Superior temporal gyrus (tissue), 1 donor: ENCODE measurements around the gene TEC.
"Not testable (repeated sequence)": the region's sequence is repeated elsewhere in the genome, so short reads cannot be mapped to it uniquely, and the experiment has no call there.

Experiments
- DNase-seq: peaks from one replicate; pipeline ENCODE4 v3.0.0-alpha.2; 2016; ENCODE audit errors: extremely low spot score

The TEC gene

GRCh38 chr4:48242511-48243195 lies 27.0 kb downstream of the TEC start:
- no peak for DNase-seq

GRCh38 chr4:48241731-48242130 lies 27.9 kb downstream of the TEC start:
- DNase-seq: no peak

GRCh38 chr4:48237996-48238645 lies 31.5 kb downstream of the TEC start:
- DNase-seq: no peak

- DNase-seq: no peak
Measured at GRCh38 chr4:48235050-48235449, 34.6 kb downstream of the TEC start.

GRCh38 chr4:48234575-48234974 lies 35.1 kb downstream of the TEC start:
- no peak for DNase-seq

GRCh38 chr4:48228949-48229348 lies 40.7 kb downstream of the TEC start:
- DNase-seq: no peak

GRCh38 chr4:48227662-48228061 lies 42.0 kb downstream of the TEC start:
- no peak for DNase-seq

- DNase-seq: no peak
Measured at GRCh38 chr4:48226199-48226598, 43.4 kb downstream of the TEC start.

GRCh38 chr4:48225368-48226141 lies 44.1 kb downstream of the TEC start:
- DNase-seq: no peak

- DNase-seq: no peak
Measured at GRCh38 chr4:48224606-48225005, 45.0 kb downstream of the TEC start.

- no peak for DNase-seq
Measured at GRCh38 chr4:48223633-48224295, 45.9 kb downstream of the TEC start.

- no peak for DNase-seq
Measured at GRCh38 chr4:48222491-48222890, 47.1 kb downstream of the TEC start.

- DNase-seq: not testable (repeated sequence)
Measured at GRCh38 chr4:48219430-48219829, 50.2 kb downstream of the TEC start.

- DNase-seq: no peak
Measured at GRCh38 chr4:48216563-48216962, 53.1 kb downstream of the TEC start.

- no peak for DNase-seq
Measured at GRCh38 chr4:48215977-48216376, 53.7 kb downstream of the TEC start.

GRCh38 chr4:48212165-48212564 lies 57.5 kb downstream of the TEC start:
- DNase-seq: no peak

GRCh38 chr4:48210966-48211328 lies 58.7 kb downstream of the TEC start:
- no peak for DNase-seq

- no peak for DNase-seq
Measured at GRCh38 chr4:48205626-48206025, 64.0 kb downstream of the TEC start.

GRCh38 chr4:48205107-48205506 lies 64.5 kb downstream of the TEC start:
- DNase-seq: no peak

GRCh38 chr4:48203819-48204218 lies 65.8 kb downstream of the TEC start:
- DNase-seq: no peak

- DNase-seq: no peak
Measured at GRCh38 chr4:48197643-48198237, 71.9 kb downstream of the TEC start.
